NCI-H1417 treated with DMSO at 0.1 percent for 48 hours (cell line): ENCODE data around the gene GPR15.

Experiments
- DNase-seq: peaks from one replicate; lab custom pipeline; 2025; lab: John Stamatoyannopoulos, UW

The GPR15 gene

DNA sequence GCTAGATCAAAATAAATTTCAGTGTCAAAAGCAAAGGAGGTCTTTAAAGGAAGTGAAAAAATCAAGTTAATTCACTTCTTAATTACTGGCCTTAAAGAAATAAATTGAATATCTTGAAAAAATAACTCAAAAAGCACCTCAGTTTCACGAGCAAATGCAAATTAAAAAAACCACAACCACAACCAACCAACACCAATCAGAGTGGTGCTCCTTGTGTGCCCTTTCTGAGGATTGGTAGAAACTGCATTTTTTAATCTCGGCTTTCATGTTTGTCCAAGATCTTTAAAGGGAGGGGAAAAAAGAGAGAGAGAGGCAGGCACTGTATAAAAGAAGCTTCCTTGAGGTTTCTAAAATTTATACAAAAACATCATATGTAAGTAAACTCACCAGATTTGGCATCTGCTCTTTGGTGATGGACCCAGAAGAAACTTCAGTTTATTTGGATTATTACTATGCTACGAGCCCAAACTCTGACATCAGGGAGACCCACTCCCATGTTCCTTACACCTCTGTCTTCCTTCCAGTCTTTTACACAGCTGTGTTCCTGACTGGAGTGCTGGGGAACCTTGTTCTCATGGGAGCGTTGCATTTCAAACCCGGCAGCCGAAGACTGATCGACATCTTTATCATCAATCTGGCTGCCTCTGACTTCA lies at the start of gene GPR15:
Gene GPR15 (plus strand): TSS at position 357 of the 653 bp plus-strand sequence. CDS start 56 bp downstream, at position 413.
- DNase-seq = no peak

DNA sequence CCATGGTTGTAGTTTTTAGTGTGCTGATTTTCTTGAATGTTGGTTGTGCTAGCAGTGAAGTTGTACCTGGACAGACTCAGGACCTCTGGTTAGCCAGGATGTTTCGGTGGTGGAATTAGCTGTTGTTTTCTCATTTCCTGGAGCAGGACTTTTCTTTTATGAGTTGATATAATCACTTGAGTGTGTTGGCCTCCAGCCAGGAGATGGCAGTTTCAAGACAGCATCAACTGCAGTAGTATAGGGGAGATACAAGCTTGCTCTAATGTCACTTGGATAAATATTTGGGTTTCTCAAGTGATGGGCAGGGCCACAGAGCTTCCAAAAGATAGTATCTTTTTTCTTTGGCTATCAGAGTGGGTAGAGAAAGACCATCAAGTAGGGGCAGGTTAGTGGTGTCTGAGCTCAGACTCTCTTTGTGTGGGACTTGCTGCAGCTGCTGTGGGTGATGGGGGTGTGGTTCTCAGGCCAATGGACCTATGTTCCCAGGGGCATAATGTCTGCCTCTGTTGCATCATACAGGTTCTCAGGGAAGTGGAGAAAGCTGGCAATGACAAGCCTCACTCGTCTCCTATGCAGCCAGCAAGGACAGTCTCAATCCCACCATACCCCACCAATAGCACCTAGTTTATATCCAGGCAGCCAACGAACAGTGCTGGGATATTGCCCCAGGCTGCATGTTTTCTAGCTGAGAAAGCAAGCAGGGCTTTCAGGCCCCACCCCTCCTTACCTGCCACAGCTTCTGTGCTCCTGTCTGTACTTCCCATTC lies 48.9 kb upstream of the GPR15 start:
- no peak for DNase-seq

DNA sequence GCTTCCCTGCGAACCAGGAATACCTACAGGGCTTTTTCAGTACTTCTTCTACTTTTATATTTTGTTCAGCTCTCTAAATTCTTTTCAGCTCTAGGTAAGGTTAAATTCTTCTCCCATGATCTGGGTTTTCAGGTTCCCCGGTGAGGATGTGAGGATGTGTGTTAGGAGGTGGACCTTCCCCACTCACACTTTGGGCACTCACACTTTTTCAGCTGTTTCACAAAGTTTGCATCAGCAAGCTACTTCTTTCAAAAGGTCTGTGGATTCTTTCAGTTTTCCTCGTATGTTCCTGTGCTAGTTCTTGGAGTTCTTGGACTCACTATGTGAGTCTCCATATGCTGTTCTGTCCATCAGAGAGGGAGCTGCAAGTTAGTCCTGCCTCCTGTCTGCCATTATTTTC lies 48.2 kb upstream of the GPR15 start:
- DNase-seq = no peak

DNA sequence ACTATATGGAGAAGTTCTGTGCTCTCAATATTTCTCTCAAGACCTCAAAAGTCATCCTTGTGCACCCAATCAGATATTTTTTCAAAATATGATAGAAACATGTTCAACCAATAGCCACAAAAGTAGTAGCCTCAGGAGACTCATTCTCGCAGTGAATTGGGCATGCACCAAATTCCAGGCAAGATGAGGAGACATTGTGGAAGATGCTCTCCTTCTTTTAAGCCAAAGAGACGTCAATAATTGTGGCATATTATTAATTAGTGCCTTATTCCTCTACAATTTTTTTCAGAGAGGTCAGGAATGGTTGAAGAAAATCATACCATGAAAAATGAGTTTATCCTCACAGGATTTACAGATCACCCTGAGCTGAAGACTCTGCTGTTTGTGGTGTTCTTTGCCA lies 34.4 kb upstream of the GPR15 start, which contains the start of gene OR5K2:
Gene OR5K2 (plus strand): TSS at position 301 of the 400 bp plus-strand sequence. CDS start 0 bp downstream, at position 301.
- DNase-seq = no peak

DNA sequence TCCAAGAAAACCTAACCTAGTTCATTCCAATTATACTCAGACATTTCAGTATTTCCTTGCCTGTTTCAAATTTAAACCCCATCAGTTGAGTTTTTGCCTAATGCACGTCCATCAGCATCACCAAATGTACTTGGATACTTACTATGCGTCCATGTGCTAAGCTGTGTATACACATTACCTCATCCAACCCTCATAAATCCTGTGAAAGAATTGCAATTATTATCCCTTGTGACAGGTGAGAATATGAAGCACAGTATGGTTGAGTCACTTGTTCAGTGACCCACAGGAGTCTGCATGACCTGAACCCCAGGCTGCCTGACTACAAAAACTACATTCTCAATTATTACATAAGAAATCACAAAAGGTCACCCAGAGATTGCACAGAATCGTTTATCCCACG lies 31.8 kb upstream of the GPR15 start:
- DNase-seq = no peak

DNA sequence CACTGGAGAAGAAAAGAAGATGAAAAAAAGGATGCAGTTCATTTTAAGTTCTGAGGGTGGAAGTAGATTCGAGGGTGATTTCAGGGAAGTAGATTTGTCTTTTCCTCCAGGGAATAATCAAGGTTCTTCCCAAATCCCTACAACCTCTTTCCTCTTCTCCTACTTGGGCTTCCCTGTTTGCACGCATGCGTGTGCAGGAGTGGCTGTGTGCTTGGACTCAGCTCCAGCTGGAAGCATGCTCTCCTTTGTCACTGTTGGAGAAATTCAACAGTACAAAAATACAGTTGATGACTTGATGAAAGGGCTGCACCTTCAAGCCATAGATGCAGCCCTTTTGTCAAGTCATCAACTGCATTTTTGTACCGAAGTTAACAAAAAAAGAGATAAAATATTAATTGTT lies 30.5 kb upstream of the GPR15 start:
- DNase-seq = no peak

DNA sequence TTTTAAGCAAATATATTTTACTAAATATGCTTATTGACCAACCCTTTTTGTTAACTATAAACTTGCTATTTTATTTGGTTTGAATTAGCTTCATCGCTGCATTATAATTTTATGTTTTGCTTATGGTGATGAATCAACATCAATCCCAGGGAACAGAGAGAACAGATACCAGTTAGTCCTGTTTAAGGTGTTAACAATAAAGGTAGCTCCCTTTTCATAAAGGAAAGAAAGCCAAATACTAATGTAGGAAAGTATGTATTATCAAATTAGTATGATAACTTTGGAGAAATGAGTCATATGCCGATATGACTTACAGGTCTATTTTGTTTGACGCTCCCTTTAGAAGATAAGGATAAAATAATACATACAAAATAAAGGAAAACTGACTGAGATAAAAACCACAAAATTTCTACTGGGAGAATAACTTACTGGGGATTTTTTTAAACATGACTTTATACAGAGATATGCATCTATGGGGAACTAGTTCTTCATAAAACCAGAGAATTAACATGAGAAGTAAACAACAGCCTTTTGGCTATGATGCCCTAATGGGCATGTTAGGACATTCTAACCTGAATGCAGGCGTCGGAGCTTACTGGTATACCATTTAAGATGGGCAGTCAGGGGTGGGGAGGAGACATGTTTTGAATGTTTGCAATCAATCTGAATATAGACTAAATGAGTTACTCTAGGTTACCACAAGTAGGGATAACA lies 29.8 kb upstream of the GPR15 start:
- no peak for DNase-seq

DNA sequence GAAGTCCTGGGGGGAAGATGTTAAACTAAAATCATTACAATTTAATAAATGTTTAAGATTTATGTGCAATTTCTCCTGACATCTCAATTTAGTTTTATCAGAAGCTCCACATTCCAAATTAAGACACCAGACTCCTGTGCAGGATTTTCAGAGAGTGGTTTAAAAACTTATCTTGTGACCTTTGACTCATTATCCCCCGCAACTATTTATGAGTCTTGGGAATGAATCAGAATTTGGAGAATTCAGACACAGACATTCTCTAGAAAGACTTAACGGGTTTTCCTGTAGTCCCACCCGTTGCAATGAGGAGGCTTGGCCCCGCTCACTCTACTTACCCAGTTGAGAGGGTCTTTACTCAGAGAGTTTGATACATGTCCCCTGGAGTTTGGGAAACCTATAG lies 27.2 kb upstream of the GPR15 start:
- no peak for DNase-seq

DNA sequence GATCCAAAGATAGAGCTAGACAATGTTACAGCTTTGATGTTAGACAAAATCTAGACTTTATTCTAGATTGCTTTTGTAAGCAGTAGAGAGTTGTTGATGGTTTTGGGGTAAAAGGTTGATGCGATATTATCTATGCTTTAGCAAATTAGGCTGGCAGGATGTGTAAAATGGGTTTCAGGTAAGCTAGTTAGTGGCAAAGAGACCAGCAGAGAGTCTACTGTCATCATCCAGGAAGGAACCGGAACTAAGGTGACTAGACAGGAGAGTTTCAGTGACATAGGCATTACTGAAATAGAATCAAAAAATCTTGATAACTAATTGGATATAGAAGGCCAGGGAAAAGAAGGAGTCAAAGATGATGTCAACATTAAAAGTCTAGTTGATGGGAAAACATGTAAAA lies 23.2 kb upstream of the GPR15 start:
- no peak for DNase-seq

DNA sequence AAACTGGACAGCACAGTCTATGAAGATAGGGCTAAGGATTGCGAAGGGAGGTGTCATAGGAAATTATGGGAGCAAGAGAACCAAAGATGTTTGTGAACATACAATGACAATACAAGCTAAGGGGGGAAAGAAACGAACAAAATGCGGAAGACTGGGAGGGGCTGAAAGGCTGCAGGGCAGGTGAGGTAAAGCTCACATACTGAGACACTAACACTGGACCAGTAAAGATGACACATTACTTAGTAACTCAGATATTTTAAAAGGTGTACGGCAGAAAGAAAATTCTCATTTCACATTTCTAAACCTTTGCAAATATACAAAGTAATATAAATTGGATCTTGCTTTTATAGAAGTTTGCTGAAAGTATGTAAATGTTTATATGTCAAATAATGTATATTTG lies 19.2 kb upstream of the GPR15 start:
- DNase-seq = no peak

DNA sequence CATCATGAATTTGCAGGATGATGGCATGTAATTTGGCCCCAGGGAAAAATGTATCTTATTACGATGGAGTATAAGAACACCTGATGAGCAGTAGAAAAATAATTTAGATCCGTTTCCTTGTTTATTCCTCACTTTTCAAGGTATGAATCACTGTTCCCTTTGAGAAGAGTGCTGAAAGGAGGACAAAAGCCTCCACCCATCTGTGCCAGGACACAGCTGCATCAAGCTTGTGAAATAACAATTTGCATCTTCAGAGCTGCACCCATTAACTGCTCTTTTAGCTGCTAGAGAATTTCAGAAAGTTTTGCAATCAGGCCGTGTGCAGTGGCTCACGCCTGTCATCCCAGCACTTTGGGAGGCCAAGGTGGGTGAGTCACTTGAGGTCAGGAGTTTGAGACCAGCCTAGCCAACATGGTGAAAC lies 18.7 kb upstream of the GPR15 start:
- no peak for DNase-seq

DNA sequence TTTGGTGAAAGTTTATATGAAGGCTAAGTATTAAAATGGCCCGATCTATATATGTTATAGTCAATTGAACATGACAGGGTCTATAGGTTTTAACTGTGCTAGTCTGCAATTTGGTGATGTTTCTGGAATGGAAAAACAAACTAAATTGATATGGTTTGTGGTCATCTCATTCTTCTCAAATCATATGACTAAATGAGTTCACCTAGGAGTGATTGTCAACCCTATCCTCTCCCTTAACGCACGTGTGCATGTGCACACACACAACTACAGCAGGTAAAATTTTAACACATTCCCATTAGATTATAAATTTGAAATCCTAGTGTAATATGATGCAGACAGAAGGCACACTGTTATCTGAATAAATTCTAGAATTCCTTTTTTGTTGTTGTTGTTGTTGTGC lies 18.0 kb upstream of the GPR15 start:
- no peak for DNase-seq

DNA sequence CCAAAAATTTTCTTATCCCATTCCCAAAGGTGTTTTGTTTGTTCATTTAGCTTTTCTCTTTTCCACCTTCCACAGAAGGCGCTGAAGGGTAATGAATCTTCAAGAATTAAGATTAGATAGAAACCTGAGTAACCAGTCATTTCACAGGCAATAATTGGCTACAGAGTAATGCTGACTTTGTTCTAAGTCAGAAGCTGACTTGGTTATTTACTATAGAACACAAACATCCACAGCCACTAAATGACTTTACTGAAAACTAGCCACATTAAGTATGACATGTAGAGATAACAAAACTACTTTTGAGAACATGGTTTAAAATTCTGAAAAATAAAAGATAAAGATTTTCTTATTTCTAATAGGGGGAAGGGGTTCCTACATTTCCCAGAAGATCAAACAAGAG lies 16.8 kb upstream of the GPR15 start:
- DNase-seq = no peak

DNA sequence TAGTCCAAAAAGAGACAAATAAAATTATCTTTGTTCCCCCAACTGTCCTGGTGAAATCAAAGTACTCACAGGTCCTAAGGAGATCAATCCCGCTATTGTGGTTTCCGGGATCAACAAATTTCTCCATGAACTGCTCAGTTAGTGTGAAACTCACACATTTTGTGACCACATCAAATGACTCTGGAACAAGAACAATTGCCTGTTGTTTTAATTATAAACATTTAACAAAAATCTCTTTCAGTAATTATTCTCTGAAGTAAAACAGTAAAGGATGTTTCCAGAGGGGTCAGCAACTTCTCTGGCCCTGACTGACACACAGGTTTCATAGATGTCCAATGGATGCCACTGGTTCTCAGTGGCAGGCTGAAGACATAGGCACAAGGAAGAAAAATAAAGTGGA lies 13.0 kb upstream of the GPR15 start:
- DNase-seq = no peak

DNA sequence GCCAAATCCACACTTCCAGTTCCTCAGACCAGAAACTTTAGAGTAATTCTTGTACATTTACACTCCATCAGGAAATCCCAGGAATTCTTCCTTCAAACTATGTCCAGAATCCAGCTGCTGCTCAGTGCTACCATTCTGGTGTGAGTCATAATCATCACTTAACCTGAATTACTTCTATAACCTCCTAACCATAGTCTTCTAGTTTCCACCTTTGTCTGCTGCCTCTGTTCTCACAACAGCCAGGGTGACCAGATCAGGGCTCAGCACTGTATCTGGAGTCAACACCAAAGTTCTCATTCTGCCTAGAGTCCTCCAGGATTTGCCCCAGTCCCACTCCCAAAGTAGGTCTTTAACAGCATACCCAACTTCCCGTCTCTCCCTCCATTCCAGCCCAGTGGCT lies 12.4 kb upstream of the GPR15 start:
- DNase-seq = no peak

DNA sequence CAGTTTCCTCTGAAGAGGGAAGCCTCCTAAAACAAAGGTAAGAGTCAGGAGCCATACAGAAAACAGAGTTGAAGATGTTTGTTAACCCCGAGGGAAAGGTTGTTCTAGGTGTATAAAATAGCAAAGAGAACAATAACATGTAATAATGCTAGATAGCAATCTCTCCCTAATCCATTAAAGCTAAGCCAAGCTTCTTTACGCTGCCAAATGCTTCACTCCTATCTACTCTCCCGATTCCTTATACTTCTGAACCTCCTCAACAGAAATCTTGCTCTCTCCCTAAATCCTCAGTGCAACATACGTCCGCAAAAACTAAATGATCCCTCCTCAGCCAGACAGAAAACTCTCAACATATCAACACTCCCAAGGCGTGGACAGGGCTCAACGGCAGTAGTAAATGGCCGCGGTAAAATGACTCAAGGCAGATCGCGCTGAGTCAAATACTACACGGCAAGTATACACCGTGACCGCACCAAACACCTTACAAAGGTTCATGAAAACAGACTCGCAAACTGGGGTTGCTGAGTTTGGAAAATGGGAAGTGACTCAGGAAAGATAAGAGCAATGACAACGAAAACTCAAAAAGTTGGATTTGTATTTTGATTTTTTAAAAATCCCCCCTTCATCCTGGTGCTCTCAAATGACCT lies 9.8 kb upstream of the GPR15 start:
- no peak for DNase-seq

DNA sequence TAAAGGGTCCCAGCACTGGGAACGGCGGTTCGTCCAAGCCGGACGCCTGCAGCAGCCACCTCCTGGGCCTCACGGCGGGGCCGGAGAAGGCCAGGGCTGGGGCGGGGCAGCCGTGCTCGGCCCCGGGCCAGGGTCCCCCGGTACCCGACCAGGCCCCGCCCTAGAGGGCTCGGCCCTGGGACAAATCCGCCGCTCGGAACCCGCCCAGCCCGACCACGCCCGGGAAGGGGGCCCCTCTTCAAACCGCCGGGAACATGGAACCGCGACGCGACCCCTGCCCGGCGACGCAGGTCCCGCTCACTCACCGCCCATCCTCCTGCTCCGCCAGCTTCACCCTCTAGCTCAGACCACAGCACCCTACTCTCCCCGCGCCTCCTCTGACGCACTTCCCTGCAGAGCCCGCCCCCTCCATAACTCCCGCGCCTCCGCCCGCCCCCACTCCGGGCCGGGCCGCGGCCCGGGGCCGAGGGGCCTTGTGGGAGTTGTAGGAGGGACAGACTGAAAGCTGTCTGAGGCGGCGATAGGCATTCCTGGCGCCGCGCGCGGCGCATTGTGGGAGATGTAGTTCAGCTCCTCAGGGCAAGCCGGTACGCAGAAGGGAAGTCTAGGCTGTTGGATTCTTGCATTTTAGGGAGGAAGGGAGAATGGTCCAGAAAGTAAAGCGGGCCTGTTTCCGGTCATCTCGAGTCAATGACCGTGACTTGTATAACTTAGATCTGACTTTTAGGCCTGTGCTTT lies 9.1 kb upstream of the GPR15 start, which contains the start of gene CLDND1:
Gene CLDND1 (minus strand): TSS at position 359 of the 738 bp plus-strand sequence. CDS start 1,478 bp downstream, outside the sequence.
- peak; percentile 59 for DNase-seq

DNA sequence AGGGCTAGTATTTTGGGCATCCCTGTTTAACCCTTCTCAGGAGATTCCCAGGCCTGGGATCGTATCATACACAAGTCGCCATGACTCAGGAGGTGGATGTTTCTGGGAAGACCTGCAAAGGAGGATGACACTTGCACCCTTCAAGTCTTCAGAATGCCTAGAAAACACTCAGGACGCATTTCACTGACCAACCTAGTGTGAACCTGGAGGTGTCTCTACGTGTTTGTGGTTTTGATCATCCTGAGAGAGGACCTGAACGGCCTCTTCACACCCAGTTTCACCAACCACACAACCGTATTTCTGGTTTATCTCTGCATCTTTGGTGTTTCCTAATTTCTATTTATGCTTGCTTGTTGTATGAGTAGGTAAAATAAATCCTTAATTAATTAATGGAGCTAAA lies 6.3 kb upstream of the GPR15 start:
- DNase-seq = no peak

DNA sequence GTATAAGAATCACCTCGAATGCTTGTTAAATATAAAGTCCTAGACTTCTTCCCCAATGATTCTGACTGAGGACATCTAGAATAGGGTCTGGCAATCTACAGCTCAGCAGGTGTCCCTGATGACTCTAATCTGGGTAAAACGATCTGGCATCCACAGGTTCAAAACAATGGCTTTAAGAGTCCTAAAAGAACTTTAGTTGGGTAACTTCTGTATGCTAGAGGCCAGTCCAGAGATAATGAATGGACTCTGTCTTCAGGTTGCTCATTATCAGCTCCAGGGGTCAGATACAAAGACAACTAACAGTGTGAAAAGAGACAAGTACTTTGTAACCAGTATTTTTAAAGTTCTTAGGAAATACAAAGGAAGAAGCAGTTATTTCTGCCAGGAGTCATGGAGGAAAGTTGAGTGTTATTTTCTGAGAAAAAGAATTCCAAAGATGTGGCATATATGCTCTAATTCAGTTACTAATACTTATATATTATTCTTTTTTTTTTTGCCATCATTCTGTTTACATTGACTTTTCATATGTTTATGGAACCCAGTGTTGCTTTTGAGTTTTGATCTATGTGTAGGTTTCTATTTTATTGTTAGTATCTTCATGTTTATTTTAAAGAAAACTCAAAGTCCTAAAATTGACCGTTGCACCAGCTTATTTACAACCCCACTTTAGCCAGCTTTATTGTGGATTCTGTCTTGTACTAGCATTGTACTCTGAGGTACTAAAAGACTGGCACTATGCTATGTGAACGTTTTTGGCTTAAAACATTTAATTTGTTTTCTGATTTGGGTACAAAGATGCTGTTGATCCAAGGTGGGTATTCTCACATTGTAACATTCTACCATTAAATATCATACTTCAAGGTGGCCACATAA lies 3.1 kb upstream of the GPR15 start:
- no peak for DNase-seq

DNA sequence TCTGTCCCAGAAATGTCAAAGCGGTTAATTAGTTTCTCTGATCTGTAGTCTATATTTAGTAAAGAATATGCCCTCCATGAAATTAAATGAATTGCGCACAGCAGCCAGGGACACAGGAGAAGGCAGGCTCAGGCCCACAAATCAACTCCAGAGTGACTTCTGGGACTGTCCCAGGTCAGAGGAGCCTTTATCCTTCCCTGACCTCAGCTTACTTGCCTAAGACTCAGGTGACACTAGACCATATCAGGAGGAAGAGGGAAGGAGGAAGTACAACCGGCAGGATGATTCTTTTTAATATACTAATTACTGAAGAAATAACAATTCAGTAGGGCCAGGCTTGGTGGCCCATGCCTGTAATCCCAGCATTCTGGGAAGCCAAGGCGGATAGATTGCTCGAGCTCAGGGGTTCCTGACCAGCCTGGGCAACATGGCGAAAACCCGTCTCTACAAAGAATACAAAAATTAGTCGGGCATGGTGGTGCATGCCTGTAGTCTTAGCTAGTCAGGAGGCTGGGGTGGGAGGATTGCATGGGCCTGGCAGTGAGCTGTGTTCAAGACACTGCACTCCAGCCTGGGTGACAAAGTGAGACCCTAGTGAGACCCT lies 1.8 kb upstream of the GPR15 start:
- DNase-seq = no peak
